Activated CD8-positive, alpha-beta memory T cell treated with anti-CD3 and anti-CD28 coated beads, Interleukin-2, amount 50 U/mL, for 48 hours (primary cell): ENCODE measurements around the gene STAP2.

Experiments
- DNase-seq: peaks from one replicate; pipeline ENCODE4 v3.0.0-alpha.2; 2020

Gene STAP2

GRCh38 chr19:4338441-4339355 is at the start of gene STAP2:
Gene STAP2 (minus strand): TSS chr19:4338827. CDS start chr19:4338753, 74 bp downstream.
- DNase-seq = no peak

GRCh38 chr19:4386041-4386782 is 47.6 kb upstream of the STAP2 start:
- no peak for DNase-seq

- no peak for DNase-seq
Measured at GRCh38 chr19:4385291-4386040, 46.8 kb upstream of the STAP2 start.

GRCh38 chr19:4380254-4380727 is 41.7 kb upstream of the STAP2 start:
- DNase-seq = peak; percentile 75

- peak; percentile 77 for DNase-seq
Measured at GRCh38 chr19:4379383-4380253, 41.0 kb upstream of the STAP2 start.

GRCh38 chr19:4378886-4379285 is 40.3 kb upstream of the STAP2 start:
- no peak for DNase-seq

- DNase-seq = no peak
Measured at GRCh38 chr19:4376991-4377781, 38.6 kb upstream of the STAP2 start.

GRCh38 chr19:4376671-4376990 is 38.0 kb upstream of the STAP2 start:
- no peak for DNase-seq

- no peak for DNase-seq
Measured at GRCh38 chr19:4376028-4376670, 37.5 kb upstream of the STAP2 start.

GRCh38 chr19:4375164-4376027 is 36.8 kb upstream of the STAP2 start:
- no peak for DNase-seq

- no peak for DNase-seq
Measured at GRCh38 chr19:4374498-4375163, 36.0 kb upstream of the STAP2 start.

GRCh38 chr19:4373601-4374497 is 35.2 kb upstream of the STAP2 start:
- no peak for DNase-seq

- no peak for DNase-seq
Measured at GRCh38 chr19:4373013-4373367, 34.4 kb upstream of the STAP2 start.

GRCh38 chr19:4372165-4373012 is 33.8 kb upstream of the STAP2 start:
- no peak for DNase-seq

- no peak for DNase-seq
Measured at GRCh38 chr19:4371247-4372164, 32.9 kb upstream of the STAP2 start.

GRCh38 chr19:4370418-4371041 is 31.9 kb upstream of the STAP2 start:
- DNase-seq = no peak
